HG03066 (cell line): ENCODE results near the gene MARCHF10.

Experiments
- ATAC-seq: cut with Tn5 transposase; IDR thresholded peaks from one replicate; pipeline ENCODE4 v1.9.1; 2021; ENCODE audit warnings: low read depth; ENCODE audit not compliant: unreplicated experiment

Gene MARCHF10

DNA sequence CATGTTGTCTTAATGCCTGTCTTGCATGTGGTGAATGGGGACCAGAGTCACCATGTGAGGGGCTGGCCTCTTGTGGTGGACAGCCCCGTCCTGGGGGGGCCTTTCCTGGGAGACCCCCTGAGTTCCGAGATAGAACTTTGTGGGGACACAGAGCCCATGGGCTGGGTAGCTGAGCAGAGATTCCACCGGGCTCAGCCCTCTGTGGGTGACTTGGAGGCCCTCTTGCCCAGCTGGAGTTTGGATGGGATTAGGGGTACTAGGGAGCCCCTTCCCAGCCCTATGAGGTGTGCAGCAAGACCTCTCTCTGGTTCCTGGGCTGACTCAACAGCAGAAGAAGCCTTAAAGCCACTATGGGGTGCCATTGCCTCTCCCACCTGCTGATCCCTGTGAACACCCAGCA lies 142.5 kb downstream of the MARCHF10 start:
- no peak for ATAC-seq

- ATAC-seq, result no peak
Measured at GRCh38 chr17:62664336-62665120, 143.6 kb downstream of the MARCHF10 start.

DNA sequence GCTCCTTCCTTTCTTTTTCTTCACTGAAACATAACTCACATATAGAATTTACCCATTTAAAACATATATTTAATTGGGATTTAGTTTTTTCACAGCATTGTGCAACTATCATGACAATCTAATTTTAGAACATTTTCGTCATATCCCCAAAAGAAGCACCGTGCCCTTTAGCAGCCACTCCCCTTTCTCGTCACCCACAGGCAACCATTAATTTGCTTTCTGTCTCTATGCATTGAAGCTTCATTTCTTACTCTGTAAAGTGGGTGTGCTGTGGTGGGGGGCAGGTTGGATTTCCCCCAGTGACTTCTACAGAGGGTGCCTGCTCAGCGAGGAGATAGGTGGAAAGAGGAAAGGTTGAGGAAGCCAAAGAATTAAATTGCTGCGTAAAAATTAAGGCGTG lies 144.8 kb downstream of the MARCHF10 start:
- ATAC-seq, result no peak

DNA sequence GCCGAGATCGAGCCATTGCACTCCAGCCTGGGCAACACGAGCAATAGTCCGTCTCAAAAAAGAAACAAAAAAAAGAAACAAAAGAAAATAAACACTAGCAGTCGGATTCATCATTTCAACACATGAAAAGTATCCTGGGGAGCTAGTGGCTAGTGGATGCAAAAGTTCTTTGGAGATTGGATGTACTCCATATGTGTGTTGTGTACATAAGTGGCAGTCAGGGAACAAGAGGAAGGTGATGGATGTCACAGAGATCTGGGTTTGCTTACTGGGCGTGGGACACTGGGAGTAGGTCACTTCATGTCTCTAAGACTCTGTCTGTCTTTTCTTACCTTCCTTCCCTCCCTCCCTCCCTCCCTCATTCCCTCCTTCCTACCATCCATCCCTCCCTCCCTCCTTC lies 145.3 kb downstream of the MARCHF10 start:
- no peak for ATAC-seq

GRCh38 chr17:62661337-62661736 lies 146.8 kb downstream of the MARCHF10 start:
- ATAC-seq, result no peak

DNA sequence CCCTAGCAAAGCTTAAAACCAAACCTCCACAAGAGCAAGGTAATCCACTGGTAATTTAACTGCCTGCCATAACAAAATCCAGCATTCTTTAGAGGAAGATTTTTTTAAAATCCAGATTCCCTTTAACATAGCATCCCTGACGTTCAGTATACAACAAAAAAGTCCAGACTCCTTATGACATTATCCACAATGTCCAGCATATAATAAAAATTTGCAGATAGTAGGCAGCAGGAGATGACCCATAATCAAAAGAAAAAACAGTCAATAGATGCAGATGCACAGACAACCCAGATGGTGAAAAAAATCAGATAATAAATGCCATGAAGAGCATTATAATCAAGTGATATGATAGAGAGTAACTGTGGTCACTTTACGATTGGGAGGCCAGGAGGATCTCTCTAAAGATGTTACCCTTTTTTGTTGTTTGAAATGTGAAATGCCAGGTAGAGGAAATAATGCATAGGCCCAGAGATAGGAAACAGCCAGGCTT lies 147.4 kb downstream of the MARCHF10 start:
- ATAC-seq, result no peak

DNA sequence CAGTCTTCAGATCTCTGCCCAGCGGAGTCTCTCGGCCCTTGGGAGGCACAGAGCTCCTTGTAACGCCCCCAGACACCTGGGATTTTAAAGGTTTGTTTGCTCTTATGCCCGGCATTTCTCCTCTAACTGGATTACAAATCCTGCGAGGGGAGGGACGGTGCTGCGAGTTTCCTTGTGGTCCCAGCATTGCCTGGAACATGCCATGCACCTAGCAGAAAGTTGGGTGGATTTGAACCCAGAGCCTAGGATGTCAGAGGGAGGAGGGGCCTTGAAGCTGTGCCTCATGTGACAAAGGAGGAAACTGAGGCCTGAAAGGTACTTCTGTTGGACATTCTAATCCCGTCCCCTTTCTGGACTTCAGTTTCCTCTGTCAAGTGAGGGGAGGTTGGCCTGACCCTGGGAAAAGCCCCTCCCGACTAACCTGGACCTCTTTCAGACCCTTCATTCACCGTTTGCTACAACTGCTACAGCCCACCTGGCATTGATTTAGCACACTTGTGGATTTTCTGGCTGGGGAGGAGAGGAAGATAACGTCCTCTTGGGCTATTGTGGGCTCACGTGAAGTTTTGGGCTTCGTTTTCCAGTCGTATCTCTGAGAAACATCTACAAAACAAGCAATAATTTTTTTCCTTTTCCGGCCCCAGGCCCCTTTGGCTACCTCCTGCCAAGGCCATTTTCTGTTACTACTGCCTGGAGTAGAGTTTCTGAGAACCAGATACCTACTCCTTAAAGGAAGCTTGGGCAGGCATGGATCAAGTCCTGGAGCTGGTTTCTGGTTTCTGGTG lies 149.8 kb downstream of the MARCHF10 start:
- ATAC-seq, result no peak

DNA sequence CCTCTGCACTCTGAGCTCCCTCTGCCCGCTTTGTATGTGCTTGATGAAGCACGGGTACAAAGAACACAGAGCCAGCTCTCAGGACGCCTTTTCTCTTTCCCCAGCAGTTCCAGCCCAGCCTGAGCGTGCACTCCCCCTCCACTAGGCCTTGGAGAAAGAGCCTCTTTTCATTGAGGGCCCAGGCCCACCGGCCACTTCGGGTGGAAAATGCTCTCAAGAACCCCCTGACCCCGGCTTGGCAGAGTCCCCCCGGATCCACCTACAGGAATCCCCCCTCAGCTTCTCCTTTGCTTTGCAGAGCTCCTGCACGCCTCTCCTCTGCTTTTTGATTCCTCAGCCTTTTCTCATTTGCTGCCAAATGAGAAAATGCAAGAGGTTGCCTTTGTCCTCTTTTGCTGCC lies 150.4 kb downstream of the MARCHF10 start:
- no peak for ATAC-seq

DNA sequence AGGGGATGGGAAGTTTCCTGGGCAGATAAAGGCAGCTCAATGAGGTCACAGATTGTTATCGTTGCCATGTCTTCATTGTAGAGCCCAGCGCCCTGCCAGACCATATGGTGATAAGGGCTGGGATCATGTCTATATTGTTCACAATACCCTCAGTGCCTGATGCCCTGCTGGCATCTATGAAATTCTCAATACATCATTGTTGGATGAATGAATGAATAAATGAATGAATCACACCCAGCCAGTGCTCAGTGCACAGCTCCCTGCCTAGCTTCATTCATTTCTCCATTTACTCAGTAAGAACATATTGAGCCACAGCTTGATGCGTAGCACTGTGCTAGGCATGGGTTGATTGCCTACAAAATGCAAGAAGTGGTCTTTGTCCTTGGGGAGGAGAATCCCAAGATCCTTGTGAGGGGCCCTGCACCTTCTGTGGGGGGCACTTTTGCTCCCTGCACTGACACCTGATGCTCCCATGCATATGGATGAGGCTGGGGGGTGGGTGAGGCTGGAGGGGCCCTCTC lies 150.9 kb downstream of the MARCHF10 start:
- no peak for ATAC-seq

DNA sequence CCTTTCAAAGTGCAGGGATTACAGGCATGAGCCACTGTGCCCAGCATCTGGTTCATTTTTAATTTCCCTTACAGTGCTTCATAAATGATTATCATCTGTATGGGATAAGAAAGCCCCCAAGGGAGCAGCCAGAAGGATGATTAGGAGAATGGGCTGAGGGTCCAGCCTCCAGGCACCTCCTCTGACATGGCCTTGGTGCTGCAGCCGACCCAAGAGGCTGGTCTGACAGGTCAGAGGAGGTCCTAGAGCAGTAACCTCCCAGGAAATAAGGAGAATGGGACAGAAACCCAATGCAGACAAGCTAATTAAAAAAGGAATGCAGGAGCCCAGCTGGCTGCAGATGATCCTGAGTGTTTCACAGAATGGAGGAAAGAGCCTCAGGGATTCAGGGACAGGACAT lies 151.7 kb downstream of the MARCHF10 start:
- ATAC-seq, result no peak

DNA sequence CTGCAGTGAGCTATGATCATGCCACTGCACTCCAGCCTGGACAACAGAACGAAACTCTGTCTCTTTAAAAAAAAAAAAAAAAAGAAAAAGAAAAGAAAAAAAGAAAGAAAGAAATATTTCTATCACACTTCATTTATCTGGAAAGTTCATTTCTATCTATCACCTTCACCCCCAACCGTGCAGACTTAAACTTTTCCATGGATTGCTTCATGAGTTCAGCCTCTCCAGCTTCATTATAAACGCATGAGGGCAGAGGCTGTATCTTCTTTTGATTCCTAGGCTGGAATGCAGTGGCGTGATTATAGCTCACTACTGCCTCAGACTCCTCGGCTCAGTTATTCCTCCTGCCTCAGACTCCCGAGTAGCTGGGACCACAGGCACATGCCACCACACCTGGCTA lies 152.5 kb downstream of the MARCHF10 start:
- ATAC-seq, result no peak

- ATAC-seq, result no peak
Measured at GRCh38 chr17:62653826-62654761, 154.0 kb downstream of the MARCHF10 start.

GRCh38 chr17:62653002-62653825 lies 154.9 kb downstream of the MARCHF10 start:
- peak; percentile 73 for ATAC-seq

DNA sequence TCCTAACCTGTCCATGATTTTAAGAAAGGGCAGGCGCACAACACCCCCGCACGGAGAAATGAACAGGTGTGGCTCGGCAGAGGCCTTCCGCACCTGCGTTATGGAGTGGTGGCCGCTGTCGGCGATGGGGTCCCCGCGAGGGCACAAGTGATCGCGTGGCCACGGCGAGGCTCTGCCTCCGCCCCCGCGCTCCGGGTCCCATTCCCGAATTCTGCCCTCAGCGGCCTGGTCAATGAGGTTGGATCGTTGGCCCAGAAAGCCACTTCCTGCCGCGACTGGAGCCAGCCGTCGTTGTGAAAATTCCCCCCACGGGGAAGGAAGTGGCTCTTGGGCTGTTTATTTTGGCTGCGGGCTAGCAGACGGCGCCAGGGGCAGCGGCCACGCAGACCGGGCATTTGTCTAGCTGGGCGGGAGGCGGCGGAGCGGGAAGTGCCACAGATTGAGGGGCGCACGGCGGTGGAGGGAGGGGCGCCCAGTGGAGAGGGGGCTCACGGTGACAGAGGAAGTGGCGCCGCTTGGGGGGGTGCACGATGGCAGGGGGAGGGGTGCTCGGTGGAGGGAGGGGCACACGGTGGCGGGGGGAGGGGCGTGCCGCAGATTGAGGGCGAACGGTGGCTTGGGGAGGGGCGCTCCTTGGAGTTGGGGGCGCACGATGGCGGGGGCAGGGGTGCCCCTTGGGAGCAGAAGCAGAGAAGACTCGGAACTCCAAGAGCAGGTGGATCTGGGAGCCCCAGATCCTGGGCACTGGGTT lies 155.7 kb downstream of the MARCHF10 start:
- ATAC-seq, result no peak
